Lung microvascular endothelial cell (primary cell): ENCODE measurements around the gene EPS8L3. TPM values are rescaled to one million over a fixed set of nuclear protein-coding genes. Genes with fewer than 3 reads are reported as not detected.
"Not testable (repeated sequence)": the region's sequence is repeated elsewhere in the genome, so short reads cannot be mapped to it uniquely, and the experiment has no call there.

Source experiments
- DNase-seq, 2 donors: peaks; one replicate each; pipeline versions ENCODE4 v3.0.0 to v3.0.0-alpha.2; 2010; ENCODE audit warnings: low read depth in 2 of 2
- total RNA-seq: library from RNA; depleted of rRNA; stranded (reverse); fragments of >200 nt; gene quantifications from 2 replicates; pipeline ENCODE4 v1.2.1, GENCODE V29; 2014

The EPS8L3 gene
- total RNA-seq, 1 donor from 2014 or later: not detected

DNA sequence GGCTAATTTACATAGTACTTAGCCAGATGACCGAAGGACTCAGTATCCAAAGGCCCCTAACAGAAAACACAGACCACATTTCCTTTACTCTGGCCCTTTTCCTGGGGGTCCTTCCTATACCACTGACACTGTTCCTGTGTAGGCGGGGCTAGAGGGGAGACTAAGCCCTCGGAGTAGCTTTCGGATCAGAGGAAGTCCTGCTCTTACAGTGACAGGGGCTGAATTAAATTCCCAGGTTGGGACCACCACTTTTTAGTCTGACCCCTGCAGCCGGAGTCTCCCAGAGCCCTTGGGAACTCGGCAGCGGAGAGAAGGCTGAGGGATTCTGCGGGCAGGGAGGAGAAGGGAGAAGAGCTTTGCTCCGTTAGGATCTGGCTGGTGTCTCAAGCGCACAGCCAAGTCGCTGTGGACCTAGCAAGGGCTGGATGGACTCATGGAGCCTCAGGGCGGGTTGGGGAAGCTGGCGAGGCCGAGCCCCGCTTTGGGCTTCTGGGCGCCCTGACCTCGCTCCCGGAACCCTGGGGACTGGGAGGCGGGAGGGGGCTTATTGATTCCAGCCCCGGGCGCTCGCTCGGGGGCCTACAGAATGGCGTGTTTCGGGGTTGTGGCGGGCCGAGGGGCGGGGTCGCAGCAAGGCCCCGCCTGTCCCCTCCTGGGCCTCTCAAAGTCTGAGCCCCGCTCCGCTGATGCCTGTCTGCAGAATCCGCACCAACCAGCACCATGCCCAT is 52.0 kb downstream of the EPS8L3 start, which contains the start of gene GSTM5:
TSS of gene GSTM5 (plus strand) at position 659 of the 728 bp plus-strand sequence. CDS start at position 721, 62 bp downstream.
- not testable (repeated sequence) for DNase-seq

DNA sequence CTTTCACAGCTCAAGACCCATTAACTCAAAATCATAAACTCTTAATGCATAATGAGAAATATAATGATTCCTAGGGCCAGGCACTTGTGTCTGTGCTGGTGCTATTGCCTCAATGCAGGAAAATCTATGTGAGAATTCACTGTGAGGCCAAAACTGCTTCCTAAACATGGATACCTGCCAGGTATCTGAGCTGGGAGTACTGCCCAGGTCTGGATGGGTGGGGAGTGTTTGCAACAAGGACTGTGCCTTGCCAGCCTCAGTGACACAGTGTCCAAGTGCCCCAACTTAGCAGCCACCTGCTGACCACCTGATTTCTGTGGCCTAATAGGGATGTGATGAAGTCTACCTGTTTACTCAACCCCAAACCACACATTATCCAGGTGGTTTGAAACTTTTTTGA is 53.9 kb downstream of the EPS8L3 start:
- DNase-seq: not testable (repeated sequence)

DNA sequence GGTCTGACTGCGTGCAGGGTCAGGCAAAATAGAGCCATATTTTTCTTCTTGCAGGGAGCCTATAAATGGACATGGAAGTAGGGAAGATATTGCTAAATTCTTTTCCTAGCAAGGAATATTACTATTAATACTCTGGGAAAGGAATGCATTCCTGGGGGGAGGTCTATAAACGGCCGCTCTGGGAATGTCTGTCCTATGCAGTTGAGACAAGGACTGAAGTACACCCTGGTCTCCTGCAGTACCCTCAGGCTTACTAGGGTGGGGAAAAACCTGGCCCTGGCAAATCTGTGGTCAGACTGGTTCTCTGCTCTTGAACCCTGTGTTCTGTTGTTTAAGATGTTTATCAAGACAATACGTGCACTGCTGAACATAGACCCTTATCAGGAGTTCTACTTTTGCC is 54.8 kb downstream of the EPS8L3 start:
- DNase-seq: not testable (repeated sequence)

DNA sequence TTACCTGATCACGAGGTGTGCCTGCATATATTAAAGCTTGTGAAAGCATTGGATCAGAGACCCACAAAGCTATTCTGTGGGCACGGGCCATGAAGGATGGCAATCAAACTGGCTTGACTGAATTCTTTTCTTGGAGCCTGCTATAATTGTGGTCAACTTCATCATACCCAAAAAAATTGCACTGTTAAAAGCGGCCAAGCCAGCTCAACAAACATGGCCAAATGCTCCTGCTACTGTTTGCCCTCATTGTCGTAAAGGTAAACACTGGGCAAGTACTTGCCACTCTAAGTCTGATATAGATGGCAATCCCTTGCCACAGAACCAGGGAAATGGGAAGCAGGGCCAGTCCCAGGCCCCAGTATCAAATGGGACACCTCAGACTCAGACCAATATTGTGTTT is 58.3 kb downstream of the EPS8L3 start:
- no peak for DNase-seq

DNA sequence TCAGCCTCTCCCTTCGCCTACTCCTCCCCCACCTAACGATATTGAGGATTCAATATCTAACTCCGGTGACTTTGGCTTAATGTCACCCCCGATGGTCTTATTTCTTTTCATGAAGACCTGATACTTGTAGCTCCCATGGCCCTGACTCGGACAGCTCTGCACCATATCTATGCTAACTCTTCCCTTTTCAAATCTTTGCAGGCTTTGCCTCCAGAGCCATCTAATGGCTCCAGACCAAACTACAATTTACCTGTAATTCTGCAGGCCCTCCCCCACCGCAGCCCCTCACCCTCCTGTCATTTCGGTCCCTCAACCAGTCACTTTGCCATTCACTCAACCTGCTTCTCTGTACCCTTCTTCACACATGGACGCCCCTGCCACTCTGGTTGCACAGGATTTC is 59.5 kb downstream of the EPS8L3 start:
- DNase-seq: no peak

DNA sequence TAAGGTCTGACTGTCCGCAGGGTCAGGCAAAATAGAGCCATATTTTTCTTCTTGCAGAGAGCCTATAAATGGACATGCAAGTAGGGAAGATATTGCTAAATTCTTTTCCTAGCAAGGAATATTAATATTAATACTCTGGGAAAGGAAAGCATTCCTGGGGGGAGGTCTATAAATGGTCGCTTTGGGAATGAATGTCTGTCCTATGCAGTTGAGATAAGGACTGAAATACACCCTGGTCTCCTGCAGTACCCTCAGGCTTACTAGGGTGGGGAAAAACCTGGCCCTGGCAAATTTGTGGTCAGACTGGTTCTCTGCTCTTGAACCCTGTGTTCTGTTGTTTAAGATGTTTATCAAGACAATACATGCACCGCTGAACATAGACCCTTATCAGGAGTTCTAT is 60.8 kb downstream of the EPS8L3 start:
- DNase-seq: not testable (repeated sequence)

Other genes with a start within 250 kb of the EPS8L3 start
- gene GPR61, start 224.1 kb downstream of the EPS8L3 start, total RNA-seq: 0.20 and 0.22 TPM in 2 replicates
- gene GNAI3, start 215.3 kb downstream of the EPS8L3 start, total RNA-seq: 8.7 and 11.8 TPM in 2 replicates
- gene GNAT2, start 144.3 kb downstream of the EPS8L3 start, total RNA-seq: under 0.01 and 0.22 TPM in 2 replicates
- gene AMPD2, start 144.1 kb downstream of the EPS8L3 start, total RNA-seq: 25.3 and 26.8 TPM in 2 replicates
- 0.40 and 0.65 TPM in 2 replicates for gene GSTM4, start 107.8 kb downstream of the EPS8L3 start, total RNA-seq
- gene GSTM2, start 95.9 kb downstream of the EPS8L3 start, total RNA-seq: 0.87 and 1.4 TPM in 2 replicates
- not detected in 2 replicates for gene GSTM1, start 76.1 kb downstream of the EPS8L3 start, total RNA-seq
- under 0.01 TPM in 1 of 2 replicates, not detected in the other for gene GSTM5, start 51.7 kb downstream of the EPS8L3 start, total RNA-seq
- gene GSTM3, start 22.9 kb downstream of the EPS8L3 start, total RNA-seq: 36.3 and 42.9 TPM in 2 replicates
- gene CSF1, start 146.9 kb upstream of the EPS8L3 start, total RNA-seq: 4.2 and 5.2 TPM in 2 replicates
- gene AHCYL1, start 220.8 kb upstream of the EPS8L3 start, total RNA-seq: 32.7 and 36.1 TPM in 2 replicates